Activated T-helper 1 cell treated with anti-CD3 and anti-CD28 coated beads, Interleukin-12 subunit alpha, Interleukin-12 subunit beta, Interleukin-2, Interleukin-4 antibody, amounts not matched to agents 30 ng/mL and 10 ng/mL and 1 ng/mL, durations not matched to agents 14 hours and 24 hours and 36 hours (primary cell): Measurements from ENCODE around the gene ZNF19. TPM values are rescaled to one million over a fixed set of nuclear protein-coding genes. Genes with fewer than 3 reads are reported as not detected.

Experiments used
- DNase-seq: peaks from one replicate; pipeline ENCODE4 v3.0.0; 2021; ENCODE audit warnings: low spot score
- H3K27ac Mint-ChIP-seq: one replicate; pipeline ENCODE4 v1.8.0; 2021; ENCODE audit warnings: mild to moderate bottlenecking, mixed read lengths
- H3K27me3 Mint-ChIP-seq: one replicate; pipeline ENCODE4 v1.8.0; 2022; ENCODE audit warnings: mild to moderate bottlenecking, moderate library complexity, mixed read lengths; ENCODE audit not compliant: insufficient read depth
- H3K36me3 Mint-ChIP-seq: one replicate; pipeline ENCODE4 v1.8.0; 2021; ENCODE audit warnings: low read depth, mixed read lengths
- H3K4me1 Mint-ChIP-seq: one replicate; pipeline ENCODE4 v1.8.0; 2021; ENCODE audit warnings: low read depth, mixed read lengths
- H3K4me3 Mint-ChIP-seq: one replicate; pipeline ENCODE4 v1.8.0; 2021; ENCODE audit warnings: mild to moderate bottlenecking, moderate library complexity, mixed read lengths
- H3K9me3 Mint-ChIP-seq: one replicate; pipeline ENCODE4 v1.8.0; 2021; ENCODE audit warnings: mixed read lengths
- intact Hi-C: fragments of 100-400 bp; cut with micrococcal nuclease; formaldehyde crosslinking; loops from one replicate; pipeline ENCODE4 v1.15.1; 2024
- total RNA-seq: library from RNA; stranded (reverse); gene quantifications from 2 replicates; pipeline ENCODE4 v1.2.3, GENCODE V29; 2022

ZNF19 gene
- 1.7 and 2.1 TPM in 2 replicates for total RNA-seq

GRCh38 chr16:71489122-71489521 lies at the start of gene ZNF19:
Gene ZNF19 (minus strand): TSS chr16:71489324. CDS start chr16:71482114, 7,210 bp downstream.
- H3K4me1 Mint-ChIP-seq: peaks cover 8% of the 10 kb centered on the region
- intact Hi-C loops: no loop called here
- H3K9me3 Mint-ChIP-seq: no peaks in the 10 kb centered on the region
- no peaks in the 10 kb centered on the region for H3K36me3 Mint-ChIP-seq
- no peak within 1 kb of the TSS for H3K27ac Mint-ChIP-seq
- DNase-seq: no peak
- no peak within 1 kb of the TSS for H3K4me3 Mint-ChIP-seq
- H3K27me3 Mint-ChIP-seq: peaks cover 2% of the 10 kb centered on the region

- peaks cover 4% of the 10 kb centered on the region for H3K4me1 Mint-ChIP-seq
- H3K27ac Mint-ChIP-seq: no peak overlapping the region
- no peak overlapping the region for H3K4me3 Mint-ChIP-seq
- intact Hi-C loops: loop anchor here (1.0 kb wide), 1 partner anchor 125 kb away; no protein-coding TSS in a partner anchor
- peaks cover 6% of the 10 kb centered on the region for H3K27me3 Mint-ChIP-seq
- peak; percentile 5 for DNase-seq
- H3K36me3 Mint-ChIP-seq: no peaks in the 10 kb centered on the region
- no peaks in the 10 kb centered on the region for H3K9me3 Mint-ChIP-seq
Measured at GRCh38 chr16:71537643-71538042, 48.5 kb upstream of the ZNF19 start.

DNA sequence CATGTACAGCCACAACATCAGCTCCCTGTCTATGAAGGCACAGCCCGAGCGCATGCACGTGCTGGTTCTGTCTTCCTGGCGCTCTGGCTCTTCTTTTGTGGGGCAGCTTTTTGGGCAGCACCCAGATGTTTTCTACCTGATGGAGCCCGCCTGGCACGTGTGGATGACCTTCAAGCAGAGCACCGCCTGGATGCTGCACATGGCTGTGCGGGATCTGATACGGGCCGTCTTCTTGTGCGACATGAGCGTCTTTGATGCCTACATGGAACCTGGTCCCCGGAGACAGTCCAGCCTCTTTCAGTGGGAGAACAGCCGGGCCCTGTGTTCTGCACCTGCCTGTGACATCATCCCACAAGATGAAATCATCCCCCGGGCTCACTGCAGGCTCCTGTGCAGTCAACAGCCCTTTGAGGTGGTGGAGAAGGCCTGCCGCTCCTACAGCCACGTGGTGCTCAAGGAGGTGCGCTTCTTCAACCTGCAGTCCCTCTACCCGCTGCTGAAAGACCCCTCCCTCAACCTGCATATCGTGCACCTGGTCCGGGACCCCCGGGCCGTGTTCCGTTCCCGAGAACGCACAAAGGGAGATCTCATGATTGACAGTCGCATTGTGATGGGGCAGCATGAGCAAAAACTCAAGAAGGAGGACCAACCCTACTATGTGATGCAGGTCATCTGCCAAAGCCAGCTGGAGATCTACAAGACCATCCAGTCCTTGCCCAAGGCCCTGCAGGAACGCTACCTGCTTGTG lies 47.8 kb upstream of the ZNF19 start:
- no peak overlapping the region for H3K4me3 Mint-ChIP-seq
- H3K9me3 Mint-ChIP-seq: no peaks in the 10 kb centered on the region
- H3K27ac Mint-ChIP-seq: no peak overlapping the region
- peaks cover 6% of the 10 kb centered on the region for H3K27me3 Mint-ChIP-seq
- intact Hi-C loops: loop anchor here (1.0 kb wide), 1 partner anchor 125 kb away; no protein-coding TSS in a partner anchor
- H3K4me1 Mint-ChIP-seq: no peaks in the 10 kb centered on the region
- no peak for DNase-seq
- H3K36me3 Mint-ChIP-seq: no peaks in the 10 kb centered on the region

DNA sequence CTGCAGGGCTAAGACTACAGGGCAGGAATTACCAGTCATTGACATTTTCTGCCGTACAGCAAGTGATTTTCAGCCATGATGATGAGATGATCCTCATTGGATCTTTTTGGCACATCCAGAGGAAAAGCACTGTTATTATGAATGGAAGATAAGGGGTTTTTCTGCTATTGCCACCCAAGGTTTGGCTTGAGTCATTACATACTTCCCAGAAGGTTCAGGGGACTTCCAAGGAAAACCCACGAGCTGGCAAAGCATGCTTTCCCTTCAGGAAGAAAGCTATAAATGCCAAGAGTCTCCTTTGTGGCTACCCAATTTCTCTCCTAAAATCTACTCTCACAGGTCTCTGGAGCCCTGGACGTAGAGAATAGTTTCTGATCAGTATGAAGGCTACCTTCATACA lies 43.2 kb upstream of the ZNF19 start:
- Mint-ChIP-seq H3K9me3 (no peaks in the 10 kb centered on the region), H3K4me1 (no peaks in the 10 kb centered on the region), H3K4me3 (no peak overlapping the region), H3K27ac (no peak overlapping the region), H3K36me3 (no peaks in the 10 kb centered on the region), H3K27me3 (peaks cover 2% of the 10 kb centered on the region)
- intact Hi-C loops: no loop called here
- no peak for DNase-seq

DNA sequence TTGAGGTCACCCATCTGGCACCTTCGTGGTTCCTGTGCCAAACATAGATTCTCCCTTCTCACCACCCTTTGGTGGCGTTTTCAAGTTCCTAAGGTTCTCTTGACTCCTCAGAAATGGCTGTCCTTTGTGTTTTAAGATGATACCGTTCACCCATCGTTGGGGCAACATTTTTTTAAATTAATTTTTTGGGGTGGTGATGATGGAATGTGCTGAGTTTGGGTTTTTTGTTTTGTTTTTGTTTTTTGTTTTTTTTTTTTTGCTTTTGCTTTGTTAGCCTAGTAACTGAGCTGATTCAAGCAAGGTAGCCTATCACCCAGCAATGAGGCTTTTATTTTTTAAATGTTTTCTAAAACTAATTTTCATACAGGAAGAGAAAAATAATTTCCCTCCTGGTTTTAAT lies 39.7 kb upstream of the ZNF19 start:
- Mint-ChIP-seq H3K4me1 (no peaks in the 10 kb centered on the region), H3K9me3 (no peaks in the 10 kb centered on the region), H3K27me3 (peaks cover 12% of the 10 kb centered on the region), H3K4me3 (no peak overlapping the region), H3K36me3 (no peaks in the 10 kb centered on the region), H3K27ac (no peak overlapping the region)
- intact Hi-C loops: no loop called here
- no peak for DNase-seq

DNA sequence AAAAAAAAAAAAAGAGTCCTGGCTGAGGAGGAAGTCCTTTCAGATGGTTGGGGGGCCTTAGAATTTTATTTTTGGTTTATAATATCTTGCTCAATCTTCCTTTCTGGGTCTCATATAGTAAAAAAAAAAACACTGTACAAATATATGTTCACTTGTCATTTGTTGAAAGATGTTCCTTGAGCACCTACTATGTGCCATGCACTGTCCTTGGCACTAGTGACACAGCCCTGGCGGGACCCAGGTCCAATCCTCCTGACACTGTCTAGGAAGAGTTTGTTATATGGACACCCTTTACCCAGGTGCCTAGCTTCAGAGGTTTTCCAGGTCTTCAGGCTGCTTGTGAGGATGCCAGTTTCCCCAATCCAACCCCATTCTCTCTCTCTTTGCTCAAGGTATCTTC lies 39.1 kb upstream of the ZNF19 start:
- intact Hi-C loops: no loop called here
- no peaks in the 10 kb centered on the region for H3K36me3 Mint-ChIP-seq

DNA sequence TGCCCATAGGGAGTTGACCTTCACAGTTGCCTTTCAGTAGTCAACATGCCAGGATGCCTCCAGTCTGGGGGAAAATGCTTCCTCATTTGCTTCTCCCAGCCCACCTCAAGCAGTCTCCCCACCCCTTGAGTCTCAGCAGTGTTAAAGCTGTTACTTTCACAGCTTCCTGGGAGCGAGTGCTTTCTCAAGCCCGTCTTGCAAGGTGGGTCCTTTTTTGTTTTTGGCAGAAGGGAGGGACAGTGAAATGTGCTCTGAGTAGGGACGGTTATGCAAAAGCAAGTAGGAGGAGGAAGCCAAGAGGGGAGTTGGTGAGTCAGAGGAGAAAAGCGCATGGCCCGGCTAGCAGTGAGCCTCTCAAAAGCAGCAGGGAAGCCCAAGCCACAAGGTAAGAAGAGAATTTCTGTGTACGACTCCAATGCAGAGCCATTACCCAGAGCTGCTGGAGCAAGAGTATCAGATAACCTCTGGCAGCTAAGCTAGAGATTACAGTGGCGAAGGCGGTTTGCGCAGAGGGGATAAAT lies 37.0 kb upstream of the ZNF19 start, which contains the start of gene CHST4:
Gene CHST4, plus strand, starts transcription at position 316 of the 521 bp plus-strand sequence. CDS start 10,252 bp downstream, outside the sequence.
- Mint-ChIP-seq H3K27me3 (peaks cover 14% of the 10 kb centered on the region), H3K27ac (no peak within 1 kb of the TSS), H3K9me3 (no peaks in the 10 kb centered on the region), H3K4me1 (no peaks in the 10 kb centered on the region), H3K4me3 (no peak within 1 kb of the TSS), H3K36me3 (no peaks in the 10 kb centered on the region)
- DNase-seq: no peak
- intact Hi-C loops: no loop called here

More for the DNA sequence above, 39.1 kb upstream of the ZNF19 start:
- no peak overlapping the region for H3K4me3 Mint-ChIP-seq
- no peaks in the 10 kb centered on the region for H3K4me1 Mint-ChIP-seq
- peaks cover 12% of the 10 kb centered on the region for H3K27me3 Mint-ChIP-seq
- DNase-seq: no peak
- H3K9me3 Mint-ChIP-seq: no peaks in the 10 kb centered on the region
- no peak overlapping the region for H3K27ac Mint-ChIP-seq

- no peaks in the 10 kb centered on the region for H3K9me3 Mint-ChIP-seq
- no peak overlapping the region for H3K4me3 Mint-ChIP-seq
- H3K27me3 Mint-ChIP-seq: peaks cover 14% of the 10 kb centered on the region
- DNase-seq: no peak
- H3K4me1 Mint-ChIP-seq: no peaks in the 10 kb centered on the region
- no peak overlapping the region for H3K27ac Mint-ChIP-seq
- intact Hi-C loops: no loop called here
- no peaks in the 10 kb centered on the region for H3K36me3 Mint-ChIP-seq
Measured at GRCh38 chr16:71524566-71525553, 35.7 kb upstream of the ZNF19 start.

- no peak for DNase-seq
- no peaks in the 10 kb centered on the region for H3K9me3 Mint-ChIP-seq
- H3K27ac Mint-ChIP-seq: no peak overlapping the region
- intact Hi-C loops: no loop called here
- no peak overlapping the region for H3K4me3 Mint-ChIP-seq
- H3K36me3 Mint-ChIP-seq: no peaks in the 10 kb centered on the region
- H3K4me1 Mint-ChIP-seq: no peaks in the 10 kb centered on the region
- peaks cover 5% of the 10 kb centered on the region for H3K27me3 Mint-ChIP-seq
Measured at GRCh38 chr16:71520550-71520949, 31.4 kb upstream of the ZNF19 start.

DNA sequence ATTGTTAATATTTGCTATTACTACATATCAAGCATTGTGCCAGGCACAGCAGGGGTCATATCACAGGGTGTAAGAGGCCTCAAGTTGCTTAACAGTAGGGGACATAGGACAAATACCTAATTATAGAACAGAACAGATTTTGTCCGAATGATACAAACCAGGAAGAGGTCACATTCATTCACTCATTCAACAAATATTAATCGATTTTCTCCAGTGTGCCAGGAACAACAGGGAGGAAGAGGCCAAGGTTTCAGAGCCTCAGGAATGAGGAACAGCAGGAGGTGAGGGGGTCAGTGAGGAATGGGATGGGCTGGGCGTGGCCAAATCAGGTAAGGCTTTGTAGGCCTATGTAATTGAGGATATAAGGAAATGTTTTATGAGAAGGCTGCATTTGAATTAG lies 25.9 kb upstream of the ZNF19 start:
- intact Hi-C loops: no loop called here
- Mint-ChIP-seq H3K36me3 (no peaks in the 10 kb centered on the region), H3K4me3 (no peak overlapping the region), H3K27ac (no peak overlapping the region), H3K27me3 (no peaks in the 10 kb centered on the region), H3K9me3 (no peaks in the 10 kb centered on the region), H3K4me1 (no peaks in the 10 kb centered on the region)
- DNase-seq: no peak

DNA sequence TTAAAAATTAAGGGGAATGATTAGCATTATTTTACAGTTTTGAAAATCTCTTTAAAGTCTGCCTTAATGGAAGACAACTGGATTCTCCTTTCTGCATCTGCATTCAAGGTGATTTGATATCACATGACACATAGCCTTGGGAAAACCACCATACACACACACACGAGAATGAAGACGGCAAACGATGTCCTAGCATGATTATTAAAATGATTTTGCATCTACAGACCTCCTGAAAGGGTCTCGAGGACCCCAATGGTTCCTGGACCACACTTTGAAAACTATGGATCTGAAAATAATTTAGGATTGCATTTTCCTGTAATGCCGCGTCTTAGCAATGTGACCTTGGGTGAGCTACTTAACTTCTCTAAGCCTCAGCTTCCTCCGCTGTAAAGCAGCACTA lies 25.4 kb upstream of the ZNF19 start:
- no peak for DNase-seq
- intact Hi-C loops: no loop called here
- Mint-ChIP-seq H3K4me3 (no peak overlapping the region), H3K4me1 (no peaks in the 10 kb centered on the region), H3K9me3 (no peaks in the 10 kb centered on the region), H3K27ac (no peak overlapping the region), H3K27me3 (no peaks in the 10 kb centered on the region), H3K36me3 (no peaks in the 10 kb centered on the region)

- no peak overlapping the region for H3K27ac Mint-ChIP-seq
- H3K4me1 Mint-ChIP-seq: no peaks in the 10 kb centered on the region
- H3K27me3 Mint-ChIP-seq: peaks cover 4% of the 10 kb centered on the region
- no peaks in the 10 kb centered on the region for H3K9me3 Mint-ChIP-seq
- no peak for DNase-seq
- intact Hi-C loops: no loop called here
- H3K36me3 Mint-ChIP-seq: no peaks in the 10 kb centered on the region
- H3K4me3 Mint-ChIP-seq: no peak overlapping the region
Measured at GRCh38 chr16:71513302-71513701, 24.2 kb upstream of the ZNF19 start.

GRCh38 chr16:71507061-71507460 lies 17.9 kb upstream of the ZNF19 start:
- Mint-ChIP-seq H3K4me1 (no peaks in the 10 kb centered on the region), H3K27ac (no peak overlapping the region), H3K36me3 (no peaks in the 10 kb centered on the region), H3K9me3 (no peaks in the 10 kb centered on the region), H3K27me3 (peaks cover 5% of the 10 kb centered on the region), H3K4me3 (no peak overlapping the region)
- no peak for DNase-seq
- intact Hi-C loops: no loop called here
